Endothelial cell of umbilical vein (primary cell): Measurements from ENCODE around the gene NEK7. TPM values are rescaled to one million over a fixed set of nuclear protein-coding genes. Genes with fewer than 3 reads are reported as not detected.

Experiments used
- BruUV-seq: library from RNA; stranded (reverse); fragments of 400-500 nt; replicated peaks from 2 replicates; lab custom pipeline; 2021; lab: Mats Ljungman, UMichigan
- CTCF ChIA-PET: fragments of 300-600, 350-600 bp; sonication (Branson Sonifier 250); formaldehyde crosslinking; loops from one replicate; lab custom pipeline; 2021; ENCODE audit warnings: antibody characterized with exemption, inconsistent platforms; lab: Charles Lee
- POLR2A ChIA-PET: fragments of 300-600, 350-600 bp; sonication (Branson Sonifier 250); formaldehyde crosslinking; loops from one replicate; lab custom pipeline; 2021; ENCODE audit warnings: antibody characterized with exemption, inconsistent platforms; lab: Charles Lee
- DNase-seq: peaks from one replicate; pipeline ENCODE4 v3.0.0-alpha.2; 2011; ENCODE audit warnings: low read depth, low spot score
- FAIRE-seq: peaks from 2 replicates; lab custom pipeline; 2011; peaks lifted over from hg19 to GRCh38; lab: Jason Lieb, UNC
- H2AFZ ChIP-seq: 2 replicates; pipeline ENCODE4 v1.6.0; 2012; ENCODE audit warnings: low read depth, low read length, control low read depth, inconsistent platforms
- H3K27ac ChIP-seq: 2 replicates; pipeline ENCODE4 v1.5.1; 2011; ENCODE audit warnings: low read depth, mild to moderate bottlenecking, control low read depth, low read length, moderate library complexity; ENCODE audit not compliant: insufficient read depth
- H3K27me3 ChIP-seq, 2 experiments: 2 replicates each; pipeline versions ENCODE4 v1.6.0 to v1.6.1; 2011; ENCODE audit warnings: low read length in 2 of 2, mixed read lengths in 1 of 2; ENCODE audit not compliant: control insufficient read depth in 2 of 2, insufficient read depth in 2 of 2
- H3K36me3 ChIP-seq, 2 experiments: 2 replicates in 1 of 2; 3 replicates in 1 of 2; pipeline ENCODE4 v1.5.1; 2011; ENCODE audit warnings: low read length in 2 of 2, mild to moderate bottlenecking in 1 of 2, moderate library complexity in 1 of 2; ENCODE audit not compliant: control insufficient read depth in 2 of 2, insufficient read depth in 2 of 2; ENCODE audit errors: extremely low read depth in 1 of 2
- H3K4me1 ChIP-seq: 3 replicates; pipeline ENCODE4 v1.5.1; 2011; ENCODE audit warnings: mild to moderate bottlenecking, low read length; ENCODE audit not compliant: control insufficient read depth, insufficient read depth; ENCODE audit errors: extremely low read depth
- H3K4me2 ChIP-seq: 2 replicates; pipeline ENCODE4 v1.6.1; 2011; ENCODE audit warnings: low read length, control low read depth, mixed read lengths; ENCODE audit not compliant: insufficient read depth
- H3K4me3 ChIP-seq, 3 experiments: fragments of 200-600 bp in 1 of 3; sonication (generic), shearing (Covaris generic) in 1 of 3; replicated peaks in 1 of 3; 2 replicates each; pipeline ENCODE4 v1.5.1; 2011 to 2016; ENCODE audit warnings: control low read depth in 3 of 3, low read length in 3 of 3, mild to moderate bottlenecking in 2 of 3, inconsistent platforms in 1 of 3, low read depth in 1 of 3, moderate library complexity in 1 of 3; ENCODE audit not compliant: insufficient read depth in 1 of 3
- H3K79me2 ChIP-seq: 2 replicates; pipeline ENCODE4 v1.6.0; 2012; ENCODE audit warnings: low read length, inconsistent platforms; ENCODE audit not compliant: control insufficient read depth, insufficient read depth
- H3K9ac ChIP-seq: replicated peaks from 2 replicates; pipeline ENCODE3; 2011; ENCODE audit warnings: low read length, control low read depth; ENCODE audit not compliant: insufficient read depth; ENCODE audit errors: extremely low read depth
- H3K9me1 ChIP-seq: replicated peaks from 3 replicates; pipeline ENCODE4 v1.6.0; 2011; ENCODE audit warnings: mild to moderate bottlenecking, low read length; ENCODE audit not compliant: control insufficient read depth, insufficient read depth; ENCODE audit errors: extremely low read depth
- H3K9me3 ChIP-seq: replicated peaks from 2 replicates; pipeline ENCODE4 v1.5.1; 2012; ENCODE audit warnings: low read length, inconsistent platforms; ENCODE audit not compliant: control insufficient read depth, insufficient read depth
- H4K20me1 ChIP-seq: replicated peaks from 2 replicates; pipeline ENCODE3; 2011; ENCODE audit warnings: mild to moderate bottlenecking, low read length; ENCODE audit not compliant: control insufficient read depth, insufficient read depth; ENCODE audit errors: extremely low read depth
- GATA2 ChIP-seq: IDR thresholded peaks from 2 replicates; pipeline ENCODE4 v1.7.0; 2011; ENCODE audit warnings: low read depth, mild to moderate bottlenecking, moderate library complexity, mixed read lengths, low read length; ENCODE audit not compliant: insufficient read length, insufficient read depth
- JUN ChIP-seq: IDR thresholded peaks from 2 replicates; pipeline ENCODE4 v1.6.1; 2011; ENCODE audit warnings: borderline replicate concordance, low read depth; ENCODE audit not compliant: insufficient read length, insufficient read depth
- MAX ChIP-seq: IDR thresholded peaks from 2 replicates; pipeline ENCODE4 v1.6.1; 2011; ENCODE audit not compliant: insufficient read depth, insufficient read length
- MYC ChIP-seq: IDR thresholded peaks from one replicate; pipeline ENCODE4 v1.6.1; 2011; ENCODE audit warnings: mild to moderate bottlenecking, low read depth, low read length
- POLR2A ChIP-seq: IDR thresholded peaks from 2 replicates; pipeline ENCODE4 v1.6.1; 2012; ENCODE audit warnings: low read depth, mild to moderate bottlenecking, control low read depth, low read length
- POLR2AphosphoS5 ChIP-seq: IDR thresholded peaks from 2 replicates; pipeline ENCODE4 v1.6.1; 2012; ENCODE audit warnings: low read depth, mild to moderate bottlenecking, control low read depth, low read length, moderate library complexity; ENCODE audit not compliant: insufficient read depth
- dilution Hi-C: fragments of 300-500 bp; cut with MboI; formaldehyde crosslinking; loops from one replicate; pipeline ENCODE4 v1.15.0; 2019; ENCODE audit warnings: low sequenced_read_pairs; ENCODE audit not compliant: extremely low pct_ligation_motif_present
- intact Hi-C: fragments of 100-400 bp; cut with micrococcal nuclease; formaldehyde crosslinking; loops from one replicate; pipeline ENCODE4 v1.10.0; 2022
- polyA plus RNA-seq, 4 experiments: library from polyadenylated mRNA; depleted of rRNA in 3 of 4; stranded (reverse) in 3 of 4; unstranded in 1 of 4; fragments of >200 nt; gene quantifications; 2 replicates each; pipeline versions ENCODE4 v1.2.1 to v1.2.3, GENCODE V29; 2011 to 2012; ENCODE audit warnings: missing spikeins in 1 of 4
- total RNA-seq: library from RNA; stranded (reverse); gene quantifications from 2 replicates; pipeline ENCODE4 v1.2.3, GENCODE V29; 2021

NEK7 gene
- total and polyA plus RNA-seq, 2 donors (not counting 3 experiments of a cell fraction or from before 2014, with no cell fraction given): 22.6 to 45.7 TPM

DNA sequence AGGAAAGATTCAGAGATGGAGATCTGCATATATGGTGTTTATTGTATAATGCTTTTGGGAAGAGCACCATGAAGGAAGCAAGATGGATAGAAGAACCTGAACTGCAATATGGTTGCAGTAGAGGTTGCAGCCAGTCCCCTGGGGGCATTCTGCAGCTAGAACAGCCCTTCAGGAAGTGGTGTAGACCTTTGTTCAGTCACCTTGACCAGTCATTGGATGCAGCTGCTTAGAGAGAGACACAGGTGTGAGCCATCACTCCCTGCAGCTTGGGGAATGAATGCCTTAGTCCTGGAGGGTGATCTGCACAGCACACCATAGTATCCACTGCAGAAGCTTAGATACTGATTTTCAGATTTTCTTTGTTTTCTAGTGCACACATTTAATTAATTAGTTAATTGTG, 42.3 kb downstream of the NEK7 start:
- Histone ChIP-seq H3K4me2 (no peak overlapping the region), H3K4me1 (peaks cover 2% of the 10 kb centered on the region), H3K9me1 (no peaks in the 10 kb centered on the region), H3K36me3 (no peaks in the 10 kb centered on the region), H3K27ac (no peak overlapping the region), H3K9ac (no peak overlapping the region), H4K20me1 (peaks cover 8% of the 10 kb centered on the region), H3K4me3 (no peak overlapping the region), H3K79me2 (peaks cover 92% of the 10 kb centered on the region), H3K27me3 (no peaks in the 10 kb centered on the region), H3K9me3 (no peaks in the 10 kb centered on the region), H2AFZ (no peak overlapping the region)
- DNase-seq: no peak
- TF ChIP-seq MYC: no peak
- dilution Hi-C loops: no loop called here
- CTCF ChIA-PET: interaction anchor here (1.5 kb wide), 1 partner anchor 13 kb away, joined by 4 read pairs; no protein-coding TSS in a partner anchor
- intact Hi-C loops: no loop called here
- POLR2A ChIA-PET: no interaction called here
- FAIRE-seq: no peak
- no TSS peak for BruUV-seq

- no peaks in the 10 kb centered on the region for H3K27me3 ChIP-seq
- no peaks in the 10 kb centered on the region for H3K9me1 ChIP-seq
- no peaks in the 10 kb centered on the region for H3K36me3 ChIP-seq
- H3K79me2 ChIP-seq: peaks cover 90% of the 10 kb centered on the region
- BruUV-seq: no TSS peak
- H3K4me1 ChIP-seq: peaks cover 2% of the 10 kb centered on the region
- ChIA-PET POLR2A (interaction anchor here (0.7 kb wide), 1 partner anchor 10 kb away, joined by 3 read pairs; no protein-coding TSS in a partner anchor), CTCF (no interaction called here)
- intact Hi-C loops (no loop called here), dilution Hi-C loops (no loop called here)
- no peak overlapping the region for H2AFZ ChIP-seq
- H3K27ac ChIP-seq: no peak overlapping the region
- no peaks in the 10 kb centered on the region for H3K9me3 ChIP-seq
- no peak for DNase-seq
- H3K4me3 ChIP-seq: no peak overlapping the region
- H3K4me2 ChIP-seq: no peak overlapping the region
- H3K9ac ChIP-seq: no peak overlapping the region
- FAIRE-seq: no peak
- no peak for TF ChIP-seq POLR2AphosphoS5
- no peak for TF ChIP-seq JUN
- TF ChIP-seq GATA2: no peak
- no peak for TF ChIP-seq MYC
- TF ChIP-seq POLR2A: no peak
- no peak for TF ChIP-seq MAX
- H4K20me1 ChIP-seq: peaks cover 5% of the 10 kb centered on the region
Observed at GRCh38 chr1:198201956-198202784, 45.4 kb downstream of the NEK7 start.
